ENCODE measurements around the gene EIF2S3B.

Gene EIF2S3B

DNA sequence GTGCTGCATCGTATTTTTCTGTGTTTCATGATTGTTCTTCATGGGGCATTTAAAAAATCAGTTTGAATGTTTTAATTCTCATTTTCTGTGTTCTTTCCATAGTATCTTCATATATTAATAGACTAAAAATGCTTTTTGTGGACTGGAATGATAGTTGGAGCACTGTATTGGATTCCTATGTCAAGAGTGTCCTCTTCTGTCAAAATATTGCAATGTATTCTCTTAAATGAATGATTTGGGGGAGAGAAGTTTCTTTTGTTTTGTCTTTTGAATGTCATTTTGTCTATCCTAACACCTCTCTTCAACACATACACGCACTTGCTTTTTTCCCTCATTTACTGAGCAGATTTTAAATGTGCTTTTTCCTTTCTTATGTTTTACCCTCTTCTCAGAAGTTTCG, 4.7 kb upstream of the EIF2S3B start:
- Histone ChIP-seq H3K9ac (ENCODE audit: low read length) (no peak overlapping the region), H3K4me1 (ENCODE audit: low read length) (peaks cover 4% of the 10 kb centered on the region; the same call in 1 of the 2 replicates), H3K4me3 (ENCODE audit: low read length) (no peak overlapping the region), H4K20me1 (ENCODE audit: insufficient read depth, low read length) (no peaks in the 10 kb centered on the region), H3K27ac (ENCODE audit: low read length) (no peak overlapping the region), H3K9me3 (ENCODE audit: insufficient read depth, low read length) (no peaks in the 10 kb centered on the region), H3K36me3 (replicated peaks; ENCODE audit: low read depth, low read length) (no peaks in the 10 kb centered on the region), H2AFZ (ENCODE audit: low read depth, low read length) (no peak overlapping the region), H3K79me2 (ENCODE audit: low read length) (no peaks in the 10 kb centered on the region), H3K4me2 (ENCODE audit: low read length) (no peak overlapping the region), H3K27me3 (ENCODE audit: low read depth, low read length) (peaks cover 8% of the 10 kb centered on the region; the same call in 1 of the 2 replicates)
- TF ChIP-seq, protein P1, sequence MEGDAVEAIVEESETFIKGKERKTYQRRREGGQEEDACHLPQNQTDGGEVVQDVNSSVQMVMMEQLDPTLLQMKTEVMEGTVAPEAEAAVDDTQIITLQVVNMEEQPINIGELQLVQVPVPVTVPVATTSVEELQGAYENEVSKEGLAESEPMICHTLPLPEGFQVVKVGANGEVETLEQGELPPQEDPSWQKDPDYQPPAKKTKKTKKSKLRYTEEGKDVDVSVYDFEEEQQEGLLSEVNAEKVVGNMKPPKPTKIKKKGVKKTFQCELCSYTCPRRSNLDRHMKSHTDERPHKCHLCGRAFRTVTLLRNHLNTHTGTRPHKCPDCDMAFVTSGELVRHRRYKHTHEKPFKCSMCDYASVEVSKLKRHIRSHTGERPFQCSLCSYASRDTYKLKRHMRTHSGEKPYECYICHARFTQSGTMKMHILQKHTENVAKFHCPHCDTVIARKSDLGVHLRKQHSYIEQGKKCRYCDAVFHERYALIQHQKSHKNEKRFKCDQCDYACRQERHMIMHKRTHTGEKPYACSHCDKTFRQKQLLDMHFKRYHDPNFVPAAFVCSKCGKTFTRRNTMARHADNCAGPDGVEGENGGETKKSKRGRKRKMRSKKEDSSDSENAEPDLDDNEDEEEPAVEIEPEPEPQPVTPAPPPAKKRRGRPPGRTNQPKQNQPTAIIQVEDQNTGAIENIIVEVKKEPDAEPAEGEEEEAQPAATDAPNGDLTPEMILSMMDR (IDR thresholded peaks at IDR 0.05; ENCODE audit: low read depth, low read length), result peak; percentile 26
- no peak for TF ChIP-seq EZH2phosphoT487 (IDR thresholded peaks at IDR 0.05; ENCODE audit: low read depth)

DNA sequence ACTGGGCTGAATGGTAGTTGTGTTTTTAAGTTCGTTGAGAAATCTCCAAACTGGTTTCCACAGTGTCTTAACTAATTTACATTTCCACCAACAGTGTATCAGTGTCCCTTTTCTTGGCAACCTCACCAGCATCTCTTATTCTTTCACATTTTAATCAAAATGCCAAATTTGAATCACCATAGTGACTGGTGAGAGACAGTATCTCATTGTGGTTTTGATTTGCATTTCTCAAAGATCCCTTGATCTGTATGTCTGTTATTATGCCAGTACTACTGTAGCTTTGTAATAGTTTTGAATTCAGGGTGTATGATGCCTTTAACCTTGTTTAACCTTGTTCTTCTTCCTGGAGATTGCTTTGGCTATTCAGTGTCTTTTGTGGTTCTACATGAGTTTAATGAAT, 2.2 kb upstream of the EIF2S3B start:
- Histone ChIP-seq H3K4me1 (ENCODE audit: low read length) (peaks cover 4% of the 10 kb centered on the region; the same call in 1 of the 2 replicates), H3K27me3 (ENCODE audit: low read depth, low read length) (peaks cover 3% of the 10 kb centered on the region; the same call in 1 of the 2 replicates)
- TF ChIP-seq, protein P1 (IDR thresholded peaks at IDR 0.05; ENCODE audit: low read depth, low read length), result no peak
- TF ChIP-seq EZH2phosphoT487 (IDR thresholded peaks at IDR 0.05; ENCODE audit: low read depth), result no peak

DNA sequence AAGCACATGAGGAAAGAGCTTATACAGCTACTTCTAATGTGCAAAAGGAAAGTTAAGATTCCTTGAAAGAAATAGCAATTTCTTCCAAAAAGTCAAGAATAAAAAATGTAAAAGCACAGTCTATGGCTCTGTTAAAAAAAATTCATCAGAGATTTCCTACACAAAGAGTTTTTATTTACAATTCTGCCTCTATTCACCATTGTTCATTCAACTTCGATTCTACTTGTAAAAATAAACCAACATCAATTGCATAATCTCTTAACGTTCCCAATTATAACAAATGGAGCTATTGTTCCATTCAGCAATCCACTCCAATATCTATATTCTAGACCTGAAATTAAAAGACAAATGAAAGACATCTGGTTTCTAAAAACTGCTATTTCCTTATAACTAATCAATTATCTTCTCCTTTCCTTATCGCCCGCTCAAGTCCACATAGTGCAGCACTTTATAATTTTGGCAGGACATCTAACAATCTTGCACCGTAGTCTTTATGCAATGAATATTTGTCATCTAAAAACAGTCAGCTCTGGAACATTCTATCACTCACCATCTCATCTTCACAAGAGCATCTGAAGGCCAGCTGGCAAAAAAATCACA, 6.2 kb downstream of the EIF2S3B start:
- no peak overlapping the region for H2AFZ ChIP-seq (ENCODE audit: low read depth, low read length)

More for the DNA sequence above, 2.2 kb upstream of the EIF2S3B start:
- Histone ChIP-seq H3K4me3 (ENCODE audit: low read length) (no peak overlapping the region), H2AFZ (ENCODE audit: low read depth, low read length) (no peak overlapping the region), H3K36me3 (replicated peaks; ENCODE audit: low read depth, low read length) (no peaks in the 10 kb centered on the region), H3K4me2 (ENCODE audit: low read length) (no peak overlapping the region), H3K79me2 (ENCODE audit: low read length) (no peaks in the 10 kb centered on the region), H4K20me1 (ENCODE audit: insufficient read depth, low read length) (no peaks in the 10 kb centered on the region), H3K9me3 (ENCODE audit: insufficient read depth, low read length) (no peaks in the 10 kb centered on the region), H3K27ac (ENCODE audit: low read length) (no peak overlapping the region), H3K9ac (ENCODE audit: low read length) (no peak overlapping the region)

DNA sequence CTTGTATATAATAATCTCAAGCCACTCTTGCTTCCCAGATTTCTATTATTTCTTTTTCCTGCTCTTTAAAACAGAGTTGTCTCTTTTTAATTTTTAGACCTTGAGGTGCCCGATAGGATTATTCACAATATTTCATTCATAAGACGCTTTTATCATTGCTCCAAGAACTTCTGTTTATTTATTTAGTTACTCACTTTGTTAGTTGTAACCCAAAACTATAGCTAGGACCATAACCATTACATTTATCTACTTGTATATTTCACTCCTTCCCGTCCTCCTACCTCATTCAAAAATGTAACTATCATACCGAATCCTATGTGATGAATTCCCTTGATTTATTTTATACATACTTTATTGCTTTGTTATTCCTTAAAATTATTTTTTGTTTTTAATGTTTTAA, 7.1 kb downstream of the EIF2S3B start:
- no peak overlapping the region for H3K4me2 ChIP-seq (ENCODE audit: low read length)
- no peak overlapping the region for H2AFZ ChIP-seq (ENCODE audit: low read depth, low read length)
- no peaks in the 10 kb centered on the region for H3K36me3 ChIP-seq (replicated peaks; ENCODE audit: low read depth, low read length)
- H3K79me2 ChIP-seq (ENCODE audit: low read length), result no peaks in the 10 kb centered on the region
- H4K20me1 ChIP-seq (ENCODE audit: insufficient read depth, low read length), result no peaks in the 10 kb centered on the region
- no peaks in the 10 kb centered on the region for H3K9me3 ChIP-seq (ENCODE audit: insufficient read depth, low read length)
- no peaks in the 10 kb centered on the region for H3K4me1 ChIP-seq (ENCODE audit: low read length)
- no peak overlapping the region for H3K27ac ChIP-seq (ENCODE audit: low read length)
- no peaks in the 10 kb centered on the region for H3K27me3 ChIP-seq (ENCODE audit: low read depth, low read length)
- H3K4me3 ChIP-seq (ENCODE audit: low read length), result no peak overlapping the region
- TF ChIP-seq, protein P1 (IDR thresholded peaks at IDR 0.05; ENCODE audit: low read depth, low read length), result no peak
- TF ChIP-seq EZH2phosphoT487 (IDR thresholded peaks at IDR 0.05; ENCODE audit: low read depth), result no peak
- no peak overlapping the region for H3K9ac ChIP-seq (ENCODE audit: low read length)

More for the DNA sequence above, 6.2 kb downstream of the EIF2S3B start:
- no peak overlapping the region for H3K4me3 ChIP-seq (ENCODE audit: low read length)
- H3K9ac ChIP-seq (ENCODE audit: low read length), result no peak overlapping the region
- H3K36me3 ChIP-seq (replicated peaks; ENCODE audit: low read depth, low read length), result no peaks in the 10 kb centered on the region
- H3K4me1 ChIP-seq (ENCODE audit: low read length), result no peaks in the 10 kb centered on the region
- no peak overlapping the region for H3K27ac ChIP-seq (ENCODE audit: low read length)
- H3K27me3 ChIP-seq (ENCODE audit: low read depth, low read length), result no peaks in the 10 kb centered on the region
- H3K79me2 ChIP-seq (ENCODE audit: low read length), result no peaks in the 10 kb centered on the region
- no peak for TF ChIP-seq EZH2phosphoT487 (IDR thresholded peaks at IDR 0.05; ENCODE audit: low read depth)
- TF ChIP-seq, protein P1 (IDR thresholded peaks at IDR 0.05; ENCODE audit: low read depth, low read length), result no peak
- H4K20me1 ChIP-seq (ENCODE audit: insufficient read depth, low read length), result no peaks in the 10 kb centered on the region
- H3K4me2 ChIP-seq (ENCODE audit: low read length), result no peak overlapping the region
- H3K9me3 ChIP-seq (ENCODE audit: insufficient read depth, low read length), result no peaks in the 10 kb centered on the region

Measured in OCI-LY3 (cell line).